ENCODE data around the gene SNTB2. TPM values are rescaled to one million over a fixed set of nuclear protein-coding genes. Genes with fewer than 3 reads are reported as not detected.

Gene SNTB2
- total and polyA plus RNA-seq, 9 of the 15 experiments (the other 6 are each of a cell fraction or from before 2014, with no cell fraction given), result 1.2 to 13.7 (median 5.7) TPM

DNA sequence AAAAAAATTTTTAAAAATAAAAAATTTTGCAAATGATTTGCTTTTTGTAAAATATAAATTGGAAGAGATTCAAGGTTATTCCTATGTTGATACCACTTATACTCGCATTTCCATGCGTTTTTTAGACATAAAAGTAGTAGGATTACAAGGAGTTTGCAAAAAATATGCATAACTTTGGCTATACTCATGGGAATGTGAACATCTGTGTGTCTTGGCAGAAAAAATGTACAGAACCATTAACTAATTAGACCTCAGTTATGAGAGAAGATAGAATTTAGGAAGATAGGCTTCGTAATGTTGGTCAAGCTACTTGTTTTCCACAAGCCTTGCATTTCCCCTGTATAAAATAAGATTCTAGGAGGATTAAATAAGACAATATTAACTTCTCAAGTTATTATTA lies 63.1 kb downstream of the SNTB2 start (continued):
- TF ChIP-seq, protein P1, sequence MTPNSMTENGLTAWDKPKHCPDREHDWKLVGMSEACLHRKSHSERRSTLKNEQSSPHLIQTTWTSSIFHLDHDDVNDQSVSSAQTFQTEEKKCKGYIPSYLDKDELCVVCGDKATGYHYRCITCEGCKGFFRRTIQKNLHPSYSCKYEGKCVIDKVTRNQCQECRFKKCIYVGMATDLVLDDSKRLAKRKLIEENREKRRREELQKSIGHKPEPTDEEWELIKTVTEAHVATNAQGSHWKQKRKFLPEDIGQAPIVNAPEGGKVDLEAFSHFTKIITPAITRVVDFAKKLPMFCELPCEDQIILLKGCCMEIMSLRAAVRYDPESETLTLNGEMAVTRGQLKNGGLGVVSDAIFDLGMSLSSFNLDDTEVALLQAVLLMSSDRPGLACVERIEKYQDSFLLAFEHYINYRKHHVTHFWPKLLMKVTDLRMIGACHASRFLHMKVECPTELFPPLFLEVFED (CRISPR knock-in tag; conservative IDR thresholded peaks at IDR 0.05), result no peak

DNA sequence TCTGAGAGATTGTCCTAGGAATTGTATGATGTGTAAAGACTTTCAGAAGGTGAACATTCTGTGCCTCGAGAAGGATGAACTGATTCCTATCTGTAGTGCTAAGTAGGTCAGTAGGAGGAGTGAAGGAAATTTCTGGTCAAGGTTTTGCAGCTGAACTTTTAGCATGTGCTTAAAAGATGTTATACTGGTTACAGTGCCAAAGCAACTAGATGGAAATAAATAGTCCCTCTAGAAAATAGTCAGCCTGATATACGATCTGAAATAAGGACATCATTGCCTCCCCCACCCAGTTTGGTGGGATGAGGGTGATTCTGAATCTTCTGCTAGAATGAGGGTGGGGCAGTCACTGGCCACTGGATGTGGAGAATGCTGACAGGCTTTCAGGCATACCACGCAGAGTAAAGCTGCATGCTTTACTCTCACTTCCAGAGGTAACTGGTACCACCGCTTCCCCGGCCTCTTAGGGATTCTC lies 66.9 kb downstream of the SNTB2 start:
- intact Hi-C loops (cut with micrococcal nuclease), result no loop called here
- H4K20me1 ChIP-seq (replicated peaks; ENCODE audit: control insufficient read depth, insufficient read depth, low read length), result no peaks in the 10 kb centered on the region
- H3K79me2 ChIP-seq (ENCODE audit: control insufficient read depth, insufficient read depth, low read length), result no peaks in the 10 kb centered on the region
- ChIA-PET CTCF (ENCODE audit: low intra/inter-chr PET ratio) (no interaction called here), POLR2A (interaction anchor here (0.9 kb wide), 1 partner anchor 10 kb away, joined by 3 read pairs; no protein-coding TSS in a partner anchor)
- DNase-seq (ENCODE audit: extremely low read depth in 1 of 4, low spot score in 3 of 4) (no peak), FAIRE-seq (no peak), ATAC-seq (no peak)
- no peaks in the 10 kb centered on the region for H3K9me1 ChIP-seq (ENCODE audit: control insufficient read depth, insufficient read depth, low read length)
- H3K27me3 ChIP-seq (ENCODE audit: control insufficient read depth in 2 of 2, insufficient read depth in 2 of 2, low read length in 2 of 2), result no peaks in the 10 kb centered on the region
- WGBS (ENCODE audit: insufficient coverage, low coverage, missing lambda C conversion rate), result 63% methylated on average over 5 of the region's 5 CpGs
- no peaks in the 10 kb centered on the region for H3K9me3 ChIP-seq (replicated peaks; ENCODE audit: control insufficient read depth, insufficient read depth, low read depth, low read length)
- BruUV-seq (replicated peaks), result no TSS peak
- no peak overlapping the region for H3K9ac ChIP-seq (ENCODE audit: insufficient read depth in 1 of 2, low read depth in 2 of 2, low read length in 2 of 2)
- H3K4me3 ChIP-seq, result no peak overlapping the region
- no peaks in the 10 kb centered on the region for H3K36me3 ChIP-seq (ENCODE audit: control insufficient read depth, insufficient read depth, low read length)
- H3K27ac ChIP-seq (ENCODE audit: extremely low read depth, low read depth, low read length), result no peak overlapping the region
- in situ Hi-C loops (cut with MboI), result no loop called here
- no peak overlapping the region for H3K4me2 ChIP-seq (ENCODE audit: insufficient read depth, low read length)
- no peaks in the 10 kb centered on the region for H3K4me1 ChIP-seq (replicated peaks in 1 of 2; ENCODE audit: control insufficient read depth in 2 of 2, insufficient read depth in 2 of 2, low read length in 2 of 2)
- H2AFZ ChIP-seq (ENCODE audit: low read depth, low read length), result no peak overlapping the region
- TF ChIP-seq, protein P2, sequence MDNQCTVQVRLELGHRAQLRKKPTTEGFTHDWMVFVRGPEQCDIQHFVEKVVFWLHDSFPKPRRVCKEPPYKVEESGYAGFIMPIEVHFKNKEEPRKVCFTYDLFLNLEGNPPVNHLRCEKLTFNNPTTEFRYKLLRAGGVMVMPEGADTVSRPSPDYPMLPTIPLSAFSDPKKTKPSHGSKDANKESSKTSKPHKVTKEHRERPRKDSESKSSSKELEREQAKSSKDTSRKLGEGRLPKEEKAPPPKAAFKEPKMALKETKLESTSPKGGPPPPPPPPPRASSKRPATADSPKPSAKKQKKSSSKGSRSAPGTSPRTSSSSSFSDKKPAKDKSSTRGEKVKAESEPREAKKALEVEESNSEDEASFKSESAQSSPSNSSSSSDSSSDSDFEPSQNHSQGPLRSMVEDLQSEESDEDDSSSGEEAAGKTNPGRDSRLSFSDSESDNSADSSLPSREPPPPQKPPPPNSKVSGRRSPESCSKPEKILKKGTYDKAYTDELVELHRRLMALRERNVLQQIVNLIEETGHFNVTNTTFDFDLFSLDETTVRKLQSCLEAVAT (IDR thresholded peaks at IDR 0.05), result no peak
- TF ChIP-seq CCAR2 (IDR thresholded peaks at IDR 0.05; ENCODE audit: low read depth, low read length) (no peak), NCOA4 (IDR thresholded peaks at IDR 0.05; ENCODE audit: partially characterized antibody) (no peak), GABPB2 (CRISPR knock-in tag; conservative IDR thresholded peaks at IDR 0.05) (no peak), POLR3G (IDR thresholded peaks at IDR 0.05; ENCODE audit: extremely low read depth, insufficient read length, insufficient replicate concordance) (no peak), PTBP1 (IDR thresholded peaks at IDR 0.05; ENCODE audit: low read depth, low read length) (no peak), EP400 (IDR thresholded peaks at IDR 0.05) (no peak), ZNF232 (CRISPR knock-in tag; IDR thresholded peaks at IDR 0.05) (no peak), SREBF2 (CRISPR knock-in tag; IDR thresholded peaks at IDR 0.05) (no peak)
- TF ChIP-seq, protein P3, sequence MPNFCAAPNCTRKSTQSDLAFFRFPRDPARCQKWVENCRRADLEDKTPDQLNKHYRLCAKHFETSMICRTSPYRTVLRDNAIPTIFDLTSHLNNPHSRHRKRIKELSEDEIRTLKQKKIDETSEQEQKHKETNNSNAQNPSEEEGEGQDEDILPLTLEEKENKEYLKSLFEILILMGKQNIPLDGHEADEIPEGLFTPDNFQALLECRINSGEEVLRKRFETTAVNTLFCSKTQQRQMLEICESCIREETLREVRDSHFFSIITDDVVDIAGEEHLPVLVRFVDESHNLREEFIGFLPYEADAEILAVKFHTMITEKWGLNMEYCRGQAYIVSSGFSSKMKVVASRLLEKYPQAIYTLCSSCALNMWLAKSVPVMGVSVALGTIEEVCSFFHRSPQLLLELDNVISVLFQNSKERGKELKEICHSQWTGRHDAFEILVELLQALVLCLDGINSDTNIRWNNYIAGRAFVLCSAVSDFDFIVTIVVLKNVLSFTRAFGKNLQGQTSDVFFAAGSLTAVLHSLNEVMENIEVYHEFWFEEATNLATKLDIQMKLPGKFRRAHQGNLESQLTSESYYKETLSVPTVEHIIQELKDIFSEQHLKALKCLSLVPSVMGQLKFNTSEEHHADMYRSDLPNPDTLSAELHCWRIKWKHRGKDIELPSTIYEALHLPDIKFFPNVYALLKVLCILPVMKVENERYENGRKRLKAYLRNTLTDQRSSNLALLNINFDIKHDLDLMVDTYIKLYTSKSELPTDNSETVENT (CRISPR knock-in tag; IDR thresholded peaks at IDR 0.05), result no peak
- TF ChIP-seq, protein P4, sequence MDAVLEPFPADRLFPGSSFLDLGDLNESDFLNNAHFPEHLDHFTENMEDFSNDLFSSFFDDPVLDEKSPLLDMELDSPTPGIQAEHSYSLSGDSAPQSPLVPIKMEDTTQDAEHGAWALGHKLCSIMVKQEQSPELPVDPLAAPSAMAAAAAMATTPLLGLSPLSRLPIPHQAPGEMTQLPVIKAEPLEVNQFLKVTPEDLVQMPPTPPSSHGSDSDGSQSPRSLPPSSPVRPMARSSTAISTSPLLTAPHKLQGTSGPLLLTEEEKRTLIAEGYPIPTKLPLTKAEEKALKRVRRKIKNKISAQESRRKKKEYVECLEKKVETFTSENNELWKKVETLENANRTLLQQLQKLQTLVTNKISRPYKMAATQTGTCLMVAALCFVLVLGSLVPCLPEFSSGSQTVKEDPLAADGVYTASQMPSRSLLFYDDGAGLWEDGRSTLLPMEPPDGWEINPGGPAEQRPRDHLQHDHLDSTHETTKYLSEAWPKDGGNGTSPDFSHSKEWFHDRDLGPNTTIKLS (IDR thresholded peaks at IDR 0.05; ENCODE audit: borderline replicate concordance, low read depth), result no peak
- TF ChIP-seq, protein P5, sequence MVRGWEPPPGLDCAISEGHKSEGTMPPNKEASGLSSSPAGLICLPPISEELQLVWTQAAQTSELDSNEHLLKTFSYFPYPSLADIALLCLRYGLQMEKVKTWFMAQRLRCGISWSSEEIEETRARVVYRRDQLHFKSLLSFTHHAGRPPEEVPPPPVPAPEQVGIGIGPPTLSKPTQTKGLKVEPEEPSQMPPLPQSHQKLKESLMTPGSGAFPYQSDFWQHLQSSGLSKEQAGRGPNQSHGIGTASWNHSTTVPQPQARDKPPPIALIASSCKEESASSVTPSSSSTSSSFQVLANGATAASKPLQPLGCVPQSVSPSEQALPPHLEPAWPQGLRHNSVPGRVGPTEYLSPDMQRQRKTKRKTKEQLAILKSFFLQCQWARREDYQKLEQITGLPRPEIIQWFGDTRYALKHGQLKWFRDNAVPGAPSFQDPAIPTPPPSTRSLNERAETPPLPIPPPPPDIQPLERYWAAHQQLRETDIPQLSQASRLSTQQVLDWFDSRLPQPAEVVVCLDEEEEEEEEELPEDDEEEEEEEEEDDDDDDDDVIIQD (CRISPR knock-in tag; IDR thresholded peaks at IDR 0.05), result no peak

Data from K562 (cell line).